Activated T-cell treated with anti-CD3 and anti-CD28 coated beads, Interleukin-2, amount 50 U/mL, for 4 hours (primary cell): Measurements from ENCODE around the gene GBX1. TPM values are rescaled to one million over a fixed set of nuclear protein-coding genes. Genes with fewer than 3 reads are reported as not detected.

Experiments
- ATAC-seq, 2 donors: fragments of 200-7000 bp; cut with Tn5 transposase; one replicate each; pipeline ENCODE4 v1.10.0; 2021
- DNase-seq: peaks from one replicate; pipeline ENCODE4 v3.0.0-alpha.2; 2020
- H3K27me3 Mint-ChIP-seq: one replicate; pipeline ENCODE4 v1.8.0; 2021; ENCODE audit warnings: low read depth, mixed read lengths
- H3K36me3 Mint-ChIP-seq: one replicate; pipeline ENCODE4 v1.8.0; 2022; ENCODE audit warnings: mixed read lengths; ENCODE audit not compliant: insufficient read depth
- H3K4me1 Mint-ChIP-seq: one replicate; pipeline ENCODE4 v1.8.0; 2021; ENCODE audit warnings: low read depth, mixed read lengths
- H3K4me3 Mint-ChIP-seq: one replicate; pipeline ENCODE4 v1.8.0; 2021; ENCODE audit warnings: mild to moderate bottlenecking, moderate library complexity, mixed read lengths
- H3K9me3 Mint-ChIP-seq: one replicate; pipeline ENCODE4 v1.8.0; 2021; ENCODE audit warnings: mixed read lengths
- total RNA-seq, 3 donors: library from RNA; stranded (reverse); gene quantifications; one replicate each; pipeline ENCODE4 v1.2.1, GENCODE V29; 2021

The GBX1 gene
- total RNA-seq: not detected

DNA sequence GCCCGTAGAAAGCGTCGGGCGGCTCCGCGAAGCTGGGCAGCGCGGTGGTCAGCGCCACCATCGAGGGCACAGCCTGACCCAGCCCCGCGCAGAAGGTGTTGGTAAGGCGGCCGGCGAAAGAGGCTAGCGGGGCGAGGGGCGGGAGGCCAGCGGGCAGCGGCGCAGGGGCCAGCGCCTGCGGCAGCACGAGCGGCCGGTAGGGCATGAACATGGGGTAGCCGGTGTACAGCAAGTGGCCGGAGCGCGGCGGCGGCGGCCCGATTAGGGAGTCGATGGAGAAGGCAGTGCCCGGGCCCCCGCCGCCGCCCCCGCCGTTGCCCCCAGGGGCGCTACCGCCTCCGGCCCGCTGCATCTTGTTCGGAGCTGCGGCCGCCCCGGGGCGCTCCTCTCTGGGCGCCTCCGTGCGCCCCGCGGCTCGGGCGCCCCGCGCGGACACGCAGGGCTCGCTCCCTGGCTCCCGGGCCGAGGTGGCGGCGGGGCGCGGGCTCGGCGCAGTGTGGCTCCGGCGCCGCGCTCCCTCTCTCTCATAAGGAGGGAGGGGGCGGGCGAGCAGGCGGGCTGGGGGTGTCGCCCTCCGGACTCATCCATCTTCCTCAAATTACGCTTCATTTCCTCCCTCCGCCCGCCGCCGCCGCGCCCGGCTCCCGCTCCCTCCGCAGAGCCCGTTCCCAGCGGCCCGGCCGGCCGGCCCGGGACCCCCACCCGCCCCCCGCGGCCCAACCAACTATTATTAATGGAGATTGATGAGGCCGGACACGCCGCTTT, at the start of gene GBX1:
Gene GBX1, minus strand, starts transcription at position 498 of the 765 bp plus-strand sequence. Its CDS starts 146 bp downstream, at position 352.
- ATAC-seq (peak; percentile 59 to 64), DNase-seq (no peak)
- Mint-ChIP-seq H3K36me3 (no peaks in the 10 kb centered on the region), H3K27me3 (peaks cover 26% of the 10 kb centered on the region), H3K4me1 (peaks cover 8% of the 10 kb centered on the region), H3K4me3 (peak within 1 kb of the TSS; percentile 62), H3K9me3 (no peaks in the 10 kb centered on the region)

DNA sequence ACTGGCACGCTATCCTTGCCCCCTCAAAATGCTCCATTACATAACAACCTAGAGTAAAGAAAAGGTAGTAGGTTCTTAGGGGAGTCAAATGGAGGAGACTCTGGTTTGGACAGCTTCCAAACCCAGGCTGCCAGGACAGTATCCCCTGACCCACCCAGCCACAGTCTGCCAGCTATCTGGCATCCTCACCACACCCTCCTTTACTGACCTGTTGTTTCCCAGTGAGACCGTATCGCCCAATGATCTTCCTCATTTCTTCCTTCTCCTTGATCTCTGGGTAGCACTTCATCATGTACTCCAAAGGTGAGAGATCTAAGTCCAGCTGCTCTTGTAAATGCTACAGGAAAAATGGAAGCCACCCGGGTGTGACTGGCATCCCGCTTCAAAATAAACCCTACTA, 47.9 kb upstream of the GBX1 start:
- peaks cover 2% of the 10 kb centered on the region for H3K4me1 Mint-ChIP-seq
- peaks cover 47% of the 10 kb centered on the region for H3K36me3 Mint-ChIP-seq
- H3K27me3 Mint-ChIP-seq: no peaks in the 10 kb centered on the region
- ATAC-seq: no peak
- H3K4me3 Mint-ChIP-seq: no peak overlapping the region
- no peaks in the 10 kb centered on the region for H3K9me3 Mint-ChIP-seq
- DNase-seq: no peak

DNA sequence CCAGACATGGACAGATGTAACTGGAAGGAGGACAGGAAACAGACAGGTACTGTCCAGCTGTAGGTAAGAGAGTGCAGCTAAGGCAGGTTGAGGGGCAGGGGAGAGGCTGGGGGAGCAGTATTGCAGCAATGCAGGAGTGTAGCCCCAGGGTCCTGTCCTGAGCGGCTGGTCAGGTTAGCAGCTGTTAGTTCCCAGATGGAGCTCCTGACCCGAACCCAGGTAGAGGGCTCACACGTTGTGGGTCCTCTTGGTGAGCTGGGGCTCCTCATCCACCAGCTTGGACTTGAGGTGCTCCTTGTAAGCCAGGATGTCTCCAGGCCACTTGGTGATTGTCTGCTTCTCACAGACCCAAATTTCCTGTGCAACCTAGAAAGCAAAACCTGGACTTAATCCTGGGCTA, 46.3 kb upstream of the GBX1 start:
- H3K36me3 Mint-ChIP-seq: peaks cover 39% of the 10 kb centered on the region
- peaks cover 3% of the 10 kb centered on the region for H3K4me1 Mint-ChIP-seq
- no peaks in the 10 kb centered on the region for H3K27me3 Mint-ChIP-seq
- no peak overlapping the region for H3K4me3 Mint-ChIP-seq
- ATAC-seq (no peak), DNase-seq (no peak)
- no peaks in the 10 kb centered on the region for H3K9me3 Mint-ChIP-seq

DNA sequence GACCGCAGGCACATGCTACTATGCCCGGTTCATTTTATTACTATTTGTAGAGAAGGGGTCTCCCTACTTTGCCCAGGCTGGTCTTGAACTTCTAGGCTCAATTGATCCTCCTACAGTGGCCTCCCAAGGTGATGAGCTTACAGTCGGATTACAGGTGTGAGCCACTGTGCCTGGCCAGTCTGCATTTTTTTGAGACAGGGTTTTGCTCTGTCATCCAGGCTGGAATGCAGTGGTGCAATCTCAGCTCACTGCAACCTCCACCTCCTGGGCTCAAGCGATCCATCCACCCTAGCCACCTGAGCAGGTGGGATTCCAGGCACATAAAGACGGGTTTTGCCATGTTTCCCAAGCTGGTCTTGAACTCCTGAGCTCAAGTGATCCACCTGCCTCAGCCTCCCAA, 45.1 kb upstream of the GBX1 start:
- Mint-ChIP-seq H3K4me1 (peaks cover 13% of the 10 kb centered on the region), H3K36me3 (peaks cover 28% of the 10 kb centered on the region), H3K4me3 (no peak overlapping the region), H3K9me3 (no peaks in the 10 kb centered on the region), H3K27me3 (no peaks in the 10 kb centered on the region)
- no peak for DNase-seq
- no peak for ATAC-seq

DNA sequence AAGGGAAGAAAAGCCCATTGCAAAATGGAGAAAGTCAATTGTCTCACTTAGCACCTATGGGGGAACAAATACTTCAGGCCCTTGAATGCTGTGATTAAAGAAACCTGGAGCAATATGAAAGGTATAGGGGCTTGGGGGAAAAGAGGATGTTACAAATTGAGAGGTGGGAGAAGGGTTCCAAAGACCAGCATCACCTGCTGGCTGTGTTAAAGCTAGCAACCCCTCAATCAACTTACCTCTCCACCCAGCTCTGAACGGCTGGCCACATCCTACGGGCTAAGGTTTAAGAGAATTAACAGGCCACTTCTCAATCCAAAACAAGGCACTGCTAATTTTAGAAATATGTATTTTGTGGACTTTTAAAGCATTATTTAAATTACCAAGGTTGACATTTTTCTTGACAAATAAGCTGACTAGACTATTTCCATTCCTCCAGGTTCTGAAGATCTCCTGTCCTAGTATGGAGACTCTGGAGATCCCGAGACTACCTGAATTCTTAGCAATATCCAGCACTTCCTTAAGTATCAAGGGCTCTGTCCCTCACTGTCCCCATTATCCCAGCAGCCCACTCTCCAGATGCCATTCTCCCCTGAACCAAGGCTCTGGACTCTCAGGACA, 43.8 kb upstream of the GBX1 start:
- DNase-seq (no peak), ATAC-seq (no peak)
- Mint-ChIP-seq H3K9me3 (no peaks in the 10 kb centered on the region), H3K4me1 (peaks cover 26% of the 10 kb centered on the region), H3K36me3 (peaks cover 28% of the 10 kb centered on the region), H3K27me3 (no peaks in the 10 kb centered on the region), H3K4me3 (no peak overlapping the region)

DNA sequence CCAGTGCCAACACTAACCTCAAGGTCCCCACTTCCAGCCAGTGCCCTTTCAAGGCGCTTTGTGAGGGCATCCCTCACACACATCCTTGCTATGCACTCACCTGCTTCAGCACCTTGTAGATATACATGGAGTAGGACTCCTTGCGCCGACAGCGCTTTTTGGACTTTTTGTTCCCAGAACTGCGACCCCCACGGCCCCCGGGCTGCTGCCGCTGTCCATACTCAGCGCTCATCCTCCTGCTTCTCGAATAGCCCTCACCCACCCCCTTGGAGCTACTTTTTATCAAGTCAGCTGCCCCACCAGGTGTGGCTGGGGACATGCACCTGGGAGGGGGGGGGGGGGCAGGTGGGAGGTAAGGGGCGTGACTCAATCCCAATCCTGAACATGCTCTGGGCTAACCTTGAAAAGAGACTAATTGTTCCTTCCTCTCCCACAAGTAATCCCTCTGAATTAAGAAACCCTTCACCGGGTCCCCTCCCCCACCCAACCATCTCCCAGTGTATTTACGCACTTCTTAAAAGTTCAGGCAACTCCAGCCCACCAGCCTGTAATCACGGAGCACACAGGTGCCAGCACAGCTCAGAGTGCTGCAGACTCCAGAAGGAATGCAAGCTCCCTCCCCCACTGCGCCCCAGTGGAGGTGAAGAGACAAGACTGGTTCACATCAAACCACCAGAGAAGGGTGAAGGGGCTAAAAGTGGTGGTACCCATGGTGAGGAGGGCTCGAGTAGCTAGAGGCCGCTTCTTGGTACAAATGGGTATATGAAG, 42.8 kb upstream of the GBX1 start, which contains the start of gene H2BK1:
Gene H2BK1, minus strand, starts transcription at position 402 of the 768 bp plus-strand sequence. Its CDS starts 170 bp downstream, at position 232.
- no peak for DNase-seq
- no peak for ATAC-seq
- no peak within 1 kb of the TSS for H3K4me3 Mint-ChIP-seq

DNA sequence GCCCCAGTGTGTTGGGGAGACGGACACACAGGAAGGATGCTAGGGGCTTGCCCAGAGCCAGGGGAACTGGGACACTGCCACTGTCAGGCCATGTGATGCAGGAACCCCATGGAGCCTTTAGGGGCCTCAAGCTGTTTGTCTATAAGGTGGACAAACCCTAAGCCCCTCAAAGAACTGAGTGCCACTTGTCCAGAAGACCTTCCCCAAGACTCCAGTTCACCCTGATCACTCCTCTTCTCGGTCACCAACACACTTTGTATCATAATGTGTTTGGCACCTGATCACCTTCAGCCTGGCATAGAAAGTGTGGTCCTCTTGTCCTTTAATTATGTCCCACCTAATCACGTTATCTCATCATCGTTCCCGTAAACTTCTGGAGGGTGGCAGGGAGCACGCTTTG, 42.1 kb upstream of the GBX1 start:
- Mint-ChIP-seq H3K27me3 (peaks cover 7% of the 10 kb centered on the region), H3K36me3 (peaks cover 16% of the 10 kb centered on the region), H3K9me3 (no peaks in the 10 kb centered on the region), H3K4me3 (no peak overlapping the region), H3K4me1 (peaks cover 30% of the 10 kb centered on the region)
- no peak for ATAC-seq
- DNase-seq: no peak

More for the DNA sequence above, 42.8 kb upstream of the GBX1 start, which contains the start of gene H2BK1:
- peaks cover 30% of the 10 kb centered on the region for H3K4me1 Mint-ChIP-seq
- H3K36me3 Mint-ChIP-seq: peaks cover 21% of the 10 kb centered on the region
- peaks cover 2% of the 10 kb centered on the region for H3K27me3 Mint-ChIP-seq
- no peaks in the 10 kb centered on the region for H3K9me3 Mint-ChIP-seq

DNA sequence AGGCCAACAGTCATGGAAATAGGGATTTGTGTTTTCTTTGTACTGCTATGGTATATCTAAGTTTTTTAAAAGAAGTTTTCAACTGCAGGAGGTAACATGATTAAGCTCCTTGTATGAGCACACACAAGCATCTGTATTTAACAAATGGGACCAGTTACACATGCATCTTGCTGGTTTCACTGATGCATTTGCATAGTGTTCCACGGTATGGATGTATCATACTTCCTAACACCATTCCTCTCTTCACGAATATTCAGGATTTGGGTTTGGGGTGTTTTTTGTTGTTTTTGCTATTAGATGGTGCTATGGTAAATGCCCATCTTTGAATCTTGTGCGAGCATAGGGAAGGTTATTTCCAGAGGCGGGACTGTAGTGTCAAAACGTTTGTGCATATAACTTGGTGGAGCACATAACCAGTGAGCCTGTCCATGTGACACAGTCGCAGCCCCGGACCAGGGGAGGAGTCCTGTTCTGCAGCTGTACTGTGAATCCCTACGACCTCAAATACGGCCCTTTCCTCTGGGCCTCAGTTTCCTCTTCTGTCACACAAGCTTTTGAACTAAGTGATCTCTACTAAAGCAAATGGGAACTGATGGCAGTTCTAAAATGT, 40.9 kb upstream of the GBX1 start:
- DNase-seq (no peak), ATAC-seq (no peak)
- H3K27me3 Mint-ChIP-seq: peaks cover 10% of the 10 kb centered on the region
- H3K36me3 Mint-ChIP-seq: peaks cover 8% of the 10 kb centered on the region
- no peaks in the 10 kb centered on the region for H3K9me3 Mint-ChIP-seq
- no peak overlapping the region for H3K4me3 Mint-ChIP-seq
- peaks cover 30% of the 10 kb centered on the region for H3K4me1 Mint-ChIP-seq

DNA sequence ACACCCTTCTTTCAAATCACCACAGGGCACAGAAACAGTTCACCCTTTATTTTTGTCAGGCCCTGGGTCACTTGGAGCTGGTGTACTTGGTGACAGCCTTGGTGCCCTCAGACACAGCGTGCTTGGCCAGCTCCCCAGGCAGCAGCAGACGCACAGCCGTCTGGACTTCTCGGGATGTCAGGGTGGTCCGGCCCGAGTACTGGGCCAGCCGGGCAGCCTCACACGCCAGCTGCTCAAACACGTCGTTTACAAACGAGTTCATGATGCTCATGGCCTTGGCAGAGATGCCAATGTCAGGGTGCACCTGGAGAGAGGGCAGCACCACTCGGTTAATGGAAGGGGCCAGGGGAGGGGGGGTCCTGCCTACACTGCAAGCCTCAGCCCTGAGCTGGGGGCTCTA, 40.3 kb upstream of the GBX1 start:
- Mint-ChIP-seq H3K4me1 (peaks cover 30% of the 10 kb centered on the region), H3K9me3 (no peaks in the 10 kb centered on the region), H3K4me3 (no peak overlapping the region), H3K27me3 (peaks cover 10% of the 10 kb centered on the region), H3K36me3 (peaks cover 3% of the 10 kb centered on the region)
- no peak for DNase-seq
- ATAC-seq: no peak

DNA sequence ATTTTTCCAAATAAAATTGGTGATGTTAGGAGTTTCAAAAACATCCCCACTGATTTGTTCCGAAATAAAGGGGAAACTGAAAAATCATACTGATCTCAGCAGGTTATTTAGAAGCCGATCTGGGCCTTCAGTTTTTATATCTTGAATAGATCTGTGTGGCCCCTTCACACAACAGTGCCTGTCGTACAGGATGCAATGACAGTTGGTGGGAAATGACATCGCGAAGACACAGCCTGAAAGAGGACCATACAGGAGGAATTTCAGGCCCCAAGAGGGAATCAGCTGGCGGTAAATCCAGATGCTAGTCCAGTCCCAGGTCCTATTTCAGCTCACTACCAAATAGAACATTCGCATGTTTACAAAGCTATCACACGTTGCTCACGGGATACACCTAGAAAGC, 39.8 kb upstream of the GBX1 start:
- Mint-ChIP-seq H3K4me3 (peak overlapping the region; percentile 9), H3K27me3 (peaks cover 10% of the 10 kb centered on the region)
- DNase-seq: no peak

DNA sequence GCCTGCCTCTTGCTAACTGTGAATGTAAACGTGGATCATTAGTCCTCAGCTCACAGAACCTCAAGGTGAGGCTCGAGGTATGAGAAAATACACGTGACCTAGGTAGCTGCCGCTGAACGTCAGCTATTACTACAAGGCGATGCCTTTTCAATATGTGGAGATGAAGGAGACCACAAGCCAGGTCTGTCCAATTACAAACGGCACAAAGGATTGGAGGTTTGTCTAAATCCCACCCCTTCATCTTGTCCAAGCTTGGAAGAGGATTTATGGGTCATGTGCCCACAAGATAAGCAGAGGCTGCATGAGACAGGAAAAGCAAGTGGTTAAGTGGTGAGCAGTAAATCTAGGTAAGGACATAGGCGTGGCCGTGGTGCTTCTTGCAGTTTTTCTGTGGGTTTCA, 39.4 kb upstream of the GBX1 start:
- DNase-seq (no peak), ATAC-seq (peak; percentile 35 to 47)
- peaks cover 12% of the 10 kb centered on the region for H3K27me3 Mint-ChIP-seq
- H3K4me3 Mint-ChIP-seq: peak overlapping the region; percentile 9
- H3K9me3 Mint-ChIP-seq: no peaks in the 10 kb centered on the region
- peaks cover 1% of the 10 kb centered on the region for H3K36me3 Mint-ChIP-seq
- H3K4me1 Mint-ChIP-seq: peaks cover 30% of the 10 kb centered on the region

More for the DNA sequence above, 39.8 kb upstream of the GBX1 start:
- peaks cover 3% of the 10 kb centered on the region for H3K36me3 Mint-ChIP-seq
- ATAC-seq: peak; percentile 17 to 25
- peaks cover 30% of the 10 kb centered on the region for H3K4me1 Mint-ChIP-seq
- no peaks in the 10 kb centered on the region for H3K9me3 Mint-ChIP-seq

DNA sequence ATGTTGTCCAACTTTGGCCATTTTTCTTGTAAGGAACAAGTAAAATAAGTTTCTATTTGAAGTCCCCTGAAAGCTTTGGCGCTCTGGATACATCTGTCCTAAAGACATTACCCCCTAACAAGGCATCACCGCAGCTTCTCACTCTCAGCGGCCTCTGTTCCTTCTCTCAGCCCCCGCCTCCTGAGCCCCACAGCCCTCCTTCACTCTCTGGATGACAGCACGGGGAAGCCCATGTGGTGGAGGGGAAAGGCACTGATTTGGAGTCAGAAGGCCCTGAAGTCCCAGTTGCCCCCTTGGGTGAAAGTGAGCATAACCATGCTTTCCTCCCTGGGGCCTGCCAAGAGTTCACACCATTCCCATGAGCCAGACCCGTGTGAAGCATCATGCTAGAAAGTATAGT, 38.2 kb upstream of the GBX1 start:
- H3K4me1 Mint-ChIP-seq: peaks cover 30% of the 10 kb centered on the region

DNA sequence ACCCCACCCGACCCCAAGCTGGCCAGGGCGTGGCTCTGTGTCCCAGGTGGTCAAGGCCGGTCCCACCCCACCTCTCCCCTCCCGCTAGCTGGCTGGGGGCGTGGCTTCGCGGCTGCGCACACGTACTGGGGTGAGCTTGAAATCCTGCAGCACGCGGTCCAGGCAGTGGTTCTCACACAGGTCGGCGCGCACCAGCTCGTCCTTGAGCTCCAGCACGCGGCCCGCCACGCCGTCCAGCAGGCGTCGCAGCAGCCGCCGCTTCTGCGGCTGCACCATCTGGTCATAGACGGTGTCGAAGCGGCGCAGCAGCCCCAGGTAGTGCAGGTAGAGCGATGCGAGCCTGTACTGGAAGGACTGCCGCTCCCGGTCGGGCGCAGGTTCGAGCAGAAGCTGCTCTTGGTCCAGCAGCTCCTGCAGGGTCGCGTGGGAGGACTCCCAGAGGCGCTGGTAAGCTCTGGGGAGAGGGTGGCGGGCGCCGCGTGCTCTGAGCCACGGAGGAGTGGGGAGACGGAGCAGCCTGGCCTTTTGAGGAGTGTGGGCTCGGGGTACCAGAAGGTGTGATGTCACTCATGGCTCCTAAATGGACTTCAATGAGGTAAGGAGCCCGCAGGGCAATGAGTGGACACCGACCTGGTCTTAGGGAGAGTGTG, 37.0 kb upstream of the GBX1 start:
- peaks cover 12% of the 10 kb centered on the region for H3K27me3 Mint-ChIP-seq

More for the DNA sequence above, 38.2 kb upstream of the GBX1 start:
- DNase-seq: no peak
- Mint-ChIP-seq H3K36me3 (no peaks in the 10 kb centered on the region), H3K4me3 (no peak overlapping the region), H3K9me3 (no peaks in the 10 kb centered on the region), H3K27me3 (peaks cover 12% of the 10 kb centered on the region)
- no peak for ATAC-seq

DNA sequence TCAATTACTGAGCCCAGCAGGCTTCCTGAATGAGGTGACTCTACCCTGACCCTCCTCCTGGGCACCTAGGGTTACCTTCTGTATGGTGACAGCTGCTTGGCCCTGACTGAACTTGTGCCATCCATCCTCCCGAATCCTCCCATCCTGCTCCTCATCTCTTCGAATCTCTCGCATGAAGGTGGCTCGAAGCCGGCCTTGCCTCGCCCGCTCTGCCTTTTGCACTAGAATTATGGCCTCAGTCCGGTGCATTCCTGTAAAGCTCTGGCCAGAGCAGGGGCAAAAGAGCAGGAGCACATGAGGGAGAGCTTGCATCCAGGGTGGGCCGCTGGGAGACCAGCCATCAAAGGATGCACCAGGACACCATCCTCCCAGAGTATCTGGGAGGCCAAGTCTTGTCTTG, 35.3 kb upstream of the GBX1 start:
- H3K9me3 Mint-ChIP-seq: no peaks in the 10 kb centered on the region
- H3K4me3 Mint-ChIP-seq: no peak overlapping the region
- no peak for DNase-seq
- peaks cover 19% of the 10 kb centered on the region for H3K4me1 Mint-ChIP-seq
- H3K36me3 Mint-ChIP-seq: no peaks in the 10 kb centered on the region
- peaks cover 12% of the 10 kb centered on the region for H3K27me3 Mint-ChIP-seq
- ATAC-seq: no peak

More for the DNA sequence above, 37.0 kb upstream of the GBX1 start:
- DNase-seq: no peak
- no peaks in the 10 kb centered on the region for H3K36me3 Mint-ChIP-seq
- H3K4me3 Mint-ChIP-seq: no peak overlapping the region
- H3K9me3 Mint-ChIP-seq: no peaks in the 10 kb centered on the region
- ATAC-seq: no peak
- H3K4me1 Mint-ChIP-seq: peaks cover 27% of the 10 kb centered on the region
